ENCODE data around the gene TMEM47.
A peak's percentile ranks its signal among the peaks of the same experiment; 100 is the strongest.

The TMEM47 gene

DNA sequence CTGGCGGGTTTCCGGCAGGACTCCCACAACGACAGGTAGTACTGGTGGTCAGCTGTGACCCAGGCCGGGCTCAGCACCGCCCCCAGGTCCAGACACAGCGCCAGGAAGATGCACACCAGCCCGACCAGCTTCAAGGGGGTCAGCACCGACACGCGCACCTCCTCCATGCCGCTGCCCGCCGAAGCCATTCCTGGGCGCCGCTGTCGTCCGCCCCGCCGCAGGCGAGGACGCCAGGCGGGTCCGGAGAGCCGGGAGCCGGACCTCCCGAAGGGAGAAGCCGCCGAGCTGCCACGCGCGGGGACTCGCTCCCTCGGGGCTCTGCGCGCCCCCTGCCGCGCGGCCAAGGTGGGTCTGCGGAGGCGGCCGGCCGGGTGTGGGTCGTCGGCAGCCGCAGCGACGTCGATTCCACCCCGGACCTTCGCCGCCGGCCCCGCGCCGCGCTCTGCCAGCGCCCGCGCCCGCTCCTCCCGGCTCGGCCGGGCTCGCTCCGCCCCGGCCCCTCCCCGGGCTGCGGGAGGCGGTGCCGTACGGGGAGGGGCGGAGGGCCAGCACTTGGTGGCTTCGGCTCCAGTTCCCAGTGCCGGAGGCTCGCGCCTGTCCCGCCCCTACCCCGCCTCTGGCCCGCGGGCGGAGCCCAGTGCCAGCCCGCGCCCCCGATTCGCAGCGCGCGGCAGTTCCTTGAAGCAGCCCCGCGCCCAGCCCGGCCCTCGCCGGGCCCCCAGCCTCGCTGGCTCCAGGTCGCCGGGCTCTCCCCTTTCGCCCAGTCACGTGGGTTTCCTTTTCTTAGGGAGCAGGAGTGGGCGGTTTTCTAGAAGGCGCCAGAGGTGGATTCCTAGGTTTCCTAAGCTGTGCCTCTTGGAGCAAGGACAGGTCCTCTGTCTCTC is at the start of gene TMEM47:
Gene TMEM47 (minus strand): TSS at position 444 of the 884 bp plus-strand sequence. CDS start 256 bp downstream, at position 188.
- Histone ChIP-seq H3K4me3 (ENCODE audit: low read depth in 1 of 2, low read length in 2 of 2) (peak within 1 kb of the TSS; percentile 21 to 57), H3K27ac (ENCODE audit: low read depth, low read length) (peak within 1 kb of the TSS; percentile 50), H3K27me3 (ENCODE audit: control insufficient read depth in 1 of 2, insufficient read depth in 2 of 2, low read length in 2 of 2) (no peaks in the 10 kb centered on the region), H3K9me3 (ENCODE audit: low read length) (no peaks in the 10 kb centered on the region), H3K4me1 (ENCODE audit: insufficient read depth, low read length) (no peaks in the 10 kb centered on the region), H3K9ac (ENCODE audit: low read length) (peak within 1 kb of the TSS; percentile 55), H3K36me3 (ENCODE audit: insufficient read depth, low read length) (no peaks in the 10 kb centered on the region)

DNA sequence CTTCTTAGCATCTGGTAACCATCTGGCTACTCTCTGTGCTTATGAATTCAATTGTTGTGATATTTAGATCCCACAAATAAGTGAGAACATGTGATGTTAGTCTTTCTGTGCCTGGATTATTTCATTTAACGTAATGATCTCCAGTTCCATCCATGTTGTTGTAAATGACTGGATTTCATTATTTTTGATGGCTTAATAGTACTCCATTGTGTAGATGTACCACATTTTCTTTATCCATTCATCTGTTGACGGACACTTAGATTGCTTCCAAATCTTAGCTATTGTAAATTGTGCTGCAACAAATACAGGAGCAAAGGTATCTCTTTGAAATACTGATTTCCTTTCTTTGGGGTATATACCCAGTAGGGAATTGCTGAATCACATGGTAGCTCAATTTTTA is 30.0 kb upstream of the TMEM47 start:
- no peaks in the 10 kb centered on the region for H3K27me3 ChIP-seq (ENCODE audit: control insufficient read depth in 1 of 2, insufficient read depth in 2 of 2, low read length in 2 of 2)
- H3K4me1 ChIP-seq (ENCODE audit: insufficient read depth, low read length) = no peaks in the 10 kb centered on the region
- H3K9me3 ChIP-seq (ENCODE audit: low read length) = no peaks in the 10 kb centered on the region
- H3K27ac ChIP-seq (ENCODE audit: low read depth, low read length) = no peak overlapping the region
- H3K9ac ChIP-seq (ENCODE audit: low read length) = no peak overlapping the region
- no peaks in the 10 kb centered on the region for H3K36me3 ChIP-seq (ENCODE audit: insufficient read depth, low read length)
- H3K4me3 ChIP-seq (ENCODE audit: low read depth in 1 of 2, low read length in 2 of 2) = no peak overlapping the region

DNA sequence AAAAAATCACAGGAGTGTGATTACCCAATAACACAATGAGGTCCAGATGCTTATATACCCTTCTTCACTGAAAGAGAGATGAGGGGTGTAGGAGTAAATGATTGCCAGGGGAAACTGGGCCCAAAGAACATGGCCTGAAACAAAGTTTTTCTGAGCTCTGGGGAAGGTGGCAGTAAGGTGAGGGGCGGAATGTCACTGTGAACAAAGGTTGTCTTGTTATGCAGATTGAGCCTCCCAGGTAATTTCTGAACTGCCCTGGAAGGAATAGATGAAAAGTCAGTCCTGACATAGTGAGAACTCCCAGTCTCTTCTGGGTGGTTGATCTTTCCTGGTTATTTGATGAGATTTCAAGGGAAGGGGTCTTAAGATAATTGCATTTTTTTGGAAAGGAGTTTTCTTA is 2.5 kb upstream of the TMEM47 start:
- Histone ChIP-seq H3K27ac (ENCODE audit: low read depth, low read length) (no peak overlapping the region), H3K27me3 (ENCODE audit: control insufficient read depth in 1 of 2, insufficient read depth in 2 of 2, low read length in 2 of 2) (no peaks in the 10 kb centered on the region), H3K9ac (ENCODE audit: low read length) (no peak overlapping the region), H3K36me3 (ENCODE audit: insufficient read depth, low read length) (no peaks in the 10 kb centered on the region), H3K4me1 (ENCODE audit: insufficient read depth, low read length) (no peaks in the 10 kb centered on the region), H3K9me3 (ENCODE audit: low read length) (no peaks in the 10 kb centered on the region), H3K4me3 (ENCODE audit: low read depth in 1 of 2, low read length in 2 of 2) (no peak overlapping the region)

DNA sequence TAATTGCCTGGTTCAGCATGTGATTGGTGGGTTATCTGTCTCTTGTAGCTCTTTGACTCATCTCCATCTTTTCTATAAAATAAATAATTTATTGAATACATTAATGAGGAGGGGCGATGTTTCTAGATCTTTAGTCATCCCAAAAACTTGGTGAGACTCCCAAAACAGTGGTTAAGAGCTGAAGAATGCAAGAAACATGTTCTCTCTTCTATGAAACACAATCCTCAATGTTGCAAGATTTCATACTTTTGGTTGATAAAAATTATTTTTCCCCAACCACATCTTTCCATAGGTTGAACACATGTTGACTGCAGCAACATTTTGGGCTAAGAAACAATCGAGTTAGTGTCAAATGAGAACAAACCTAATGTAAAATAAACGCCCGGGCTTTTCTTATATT is 1.2 kb upstream of the TMEM47 start:
- Histone ChIP-seq H3K27me3 (ENCODE audit: control insufficient read depth in 1 of 2, insufficient read depth in 2 of 2, low read length in 2 of 2) (no peaks in the 10 kb centered on the region), H3K36me3 (ENCODE audit: insufficient read depth, low read length) (no peaks in the 10 kb centered on the region), H3K4me3 (ENCODE audit: low read depth in 1 of 2, low read length in 2 of 2) (no peak overlapping the region), H3K9ac (ENCODE audit: low read length) (no peak overlapping the region), H3K27ac (ENCODE audit: low read depth, low read length) (no peak overlapping the region), H3K9me3 (ENCODE audit: low read length) (no peaks in the 10 kb centered on the region), H3K4me1 (ENCODE audit: insufficient read depth, low read length) (no peaks in the 10 kb centered on the region)

DNA sequence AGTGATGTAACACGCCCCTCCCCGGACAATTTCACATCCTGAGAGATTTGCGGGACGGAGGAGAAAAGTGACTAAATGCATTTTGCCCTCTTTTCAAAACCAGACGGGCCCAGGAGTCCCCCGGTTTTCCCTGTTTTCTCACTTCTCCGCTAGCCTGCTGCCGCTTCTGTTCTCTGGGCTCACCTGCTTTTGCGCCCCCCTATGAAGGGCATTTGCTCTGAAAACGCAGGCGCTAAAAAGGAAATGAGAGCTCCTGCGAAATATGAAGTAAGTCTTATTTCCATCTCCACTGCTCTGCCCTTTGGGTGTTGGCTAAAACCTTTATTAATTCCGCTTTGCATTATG is 613 bp upstream of the TMEM47 start:
- H3K36me3 ChIP-seq (ENCODE audit: insufficient read depth, low read length) = no peaks in the 10 kb centered on the region
- H3K27me3 ChIP-seq (ENCODE audit: control insufficient read depth in 1 of 2, insufficient read depth in 2 of 2, low read length in 2 of 2) = no peaks in the 10 kb centered on the region
- peak overlapping the region; percentile 21 to 39 for H3K4me3 ChIP-seq (ENCODE audit: low read depth in 1 of 2, low read length in 2 of 2)
- H3K4me1 ChIP-seq (ENCODE audit: insufficient read depth, low read length) = no peaks in the 10 kb centered on the region
- H3K9ac ChIP-seq (ENCODE audit: low read length) = no peak overlapping the region
- H3K9me3 ChIP-seq (ENCODE audit: low read length) = no peaks in the 10 kb centered on the region
- no peak overlapping the region for H3K27ac ChIP-seq (ENCODE audit: low read depth, low read length)

DNA sequence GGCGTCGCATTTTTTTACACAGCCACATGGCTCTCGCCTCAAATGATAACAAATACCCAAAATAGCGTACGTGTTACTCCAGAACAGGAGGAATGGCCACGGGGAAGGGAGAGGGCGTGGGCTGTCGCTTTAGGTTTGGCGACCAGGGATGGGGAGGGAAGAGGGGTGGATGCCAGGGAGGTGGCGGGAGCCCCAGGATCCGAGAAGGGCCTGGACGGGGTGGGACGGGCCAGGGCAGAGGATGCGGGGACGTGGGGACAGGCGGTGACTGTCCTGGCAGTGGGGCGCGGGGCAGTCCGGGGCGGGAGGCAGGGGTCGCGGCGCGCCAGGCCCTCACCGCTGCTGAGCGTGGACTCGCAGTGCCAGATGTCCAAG is 631 bp downstream of the TMEM47 start:
- H3K4me3 ChIP-seq (ENCODE audit: low read depth in 1 of 2, low read length in 2 of 2) = peak overlapping the region; percentile 21 to 57
- H3K36me3 ChIP-seq (ENCODE audit: insufficient read depth, low read length) = no peaks in the 10 kb centered on the region
- no peaks in the 10 kb centered on the region for H3K9me3 ChIP-seq (ENCODE audit: low read length)
- H3K27me3 ChIP-seq (ENCODE audit: control insufficient read depth in 1 of 2, insufficient read depth in 2 of 2, low read length in 2 of 2) = no peaks in the 10 kb centered on the region
- H3K4me1 ChIP-seq (ENCODE audit: insufficient read depth, low read length) = no peaks in the 10 kb centered on the region
- H3K27ac ChIP-seq (ENCODE audit: low read depth, low read length) = peak overlapping the region; percentile 50
- H3K9ac ChIP-seq (ENCODE audit: low read length) = peak overlapping the region; percentile 55

DNA sequence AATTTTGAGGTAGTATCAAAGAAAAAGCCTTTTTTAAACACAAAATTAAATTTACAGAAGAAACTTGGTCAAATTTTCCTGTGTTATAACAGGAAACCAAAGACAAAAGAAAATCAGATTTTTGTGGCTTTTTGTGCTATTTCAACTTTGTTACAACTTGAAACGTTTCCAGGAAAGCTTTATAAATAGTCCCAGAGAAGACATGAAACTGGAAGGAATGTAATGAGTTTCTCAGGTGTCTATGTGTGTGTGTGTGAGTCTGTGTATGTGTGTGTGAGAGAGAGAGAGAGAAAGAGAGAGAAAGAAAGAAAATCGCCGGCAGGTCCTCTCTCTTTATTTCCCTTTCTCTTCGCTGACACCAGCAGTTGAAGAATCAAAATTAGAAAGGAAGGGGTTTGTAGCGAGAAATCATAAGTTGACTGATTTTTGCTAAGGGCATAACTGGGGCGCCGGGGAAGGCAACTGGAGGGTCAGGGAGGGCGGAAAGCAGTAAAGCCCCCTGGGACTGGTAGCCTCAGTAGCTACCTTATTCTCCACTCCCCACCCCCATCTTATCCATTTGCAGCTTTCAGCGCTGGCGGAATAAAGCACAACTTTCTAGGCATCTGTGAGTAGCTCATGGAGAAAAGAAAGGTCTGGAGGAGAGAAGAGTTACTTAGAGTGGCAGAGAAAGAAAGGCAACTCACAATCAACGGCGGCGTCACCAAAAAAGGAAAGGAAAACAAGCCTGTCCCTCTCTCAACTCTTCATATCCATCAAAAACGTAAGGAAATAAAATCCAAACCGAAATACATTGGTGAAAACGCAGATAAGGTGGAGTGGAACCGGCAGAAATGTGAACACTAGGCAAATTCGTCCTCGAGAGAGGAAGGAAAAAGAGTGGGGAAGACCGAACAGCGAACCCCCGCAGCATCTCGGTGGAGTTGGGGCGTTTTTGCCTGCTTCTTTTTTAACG is 1.3 kb downstream of the TMEM47 start:
- Histone ChIP-seq H3K4me3 (ENCODE audit: low read depth in 1 of 2, low read length in 2 of 2) (peak overlapping the region; percentile 21 to 57), H3K9ac (ENCODE audit: low read length) (peak overlapping the region; percentile 55), H3K4me1 (ENCODE audit: insufficient read depth, low read length) (no peaks in the 10 kb centered on the region), H3K9me3 (ENCODE audit: low read length) (no peaks in the 10 kb centered on the region), H3K36me3 (ENCODE audit: insufficient read depth, low read length) (no peaks in the 10 kb centered on the region), H3K27ac (ENCODE audit: low read depth, low read length) (peak overlapping the region; percentile 50), H3K27me3 (ENCODE audit: control insufficient read depth in 1 of 2, insufficient read depth in 2 of 2, low read length in 2 of 2) (no peaks in the 10 kb centered on the region)

DNA sequence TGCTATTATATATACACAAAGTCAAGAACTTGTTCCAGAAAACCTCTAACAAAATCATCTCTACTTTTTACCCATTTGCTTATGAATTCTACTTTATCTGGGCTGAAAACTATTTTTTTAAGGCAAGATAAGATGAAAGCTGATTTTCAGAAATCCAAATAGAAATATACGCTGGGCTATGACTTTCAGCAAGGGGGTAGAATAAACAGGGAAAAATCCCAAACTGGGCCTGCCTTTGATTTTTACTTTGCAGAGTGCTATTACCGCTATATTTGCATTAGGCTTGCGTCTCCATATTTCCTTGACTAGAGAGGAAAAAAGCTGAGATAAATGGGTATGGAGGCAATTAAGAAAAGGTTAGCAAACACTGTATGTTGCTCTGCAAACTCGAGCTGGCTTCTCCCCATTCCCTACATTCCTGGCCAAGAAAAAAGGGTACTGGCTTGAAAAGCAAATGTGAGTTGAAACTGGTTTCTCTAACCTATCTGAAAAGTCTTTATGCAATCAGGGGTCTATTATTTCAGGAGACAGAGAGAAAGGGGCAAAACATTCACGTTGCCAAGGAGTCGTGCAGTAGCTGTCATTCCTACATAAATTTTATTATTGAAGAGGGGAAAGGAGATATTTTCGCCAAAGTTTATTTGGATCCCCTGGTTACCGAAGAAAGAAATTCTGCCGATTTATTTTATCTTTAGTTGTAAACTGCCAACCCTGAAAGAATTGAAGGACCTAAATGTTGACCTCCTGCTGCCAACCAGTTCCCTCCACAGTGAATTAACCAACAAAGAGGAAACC is 2.2 kb downstream of the TMEM47 start:
- peak overlapping the region; percentile 31 to 57 for H3K4me3 ChIP-seq (ENCODE audit: low read depth in 1 of 2, low read length in 2 of 2)
- H3K27ac ChIP-seq (ENCODE audit: low read depth, low read length) = peak overlapping the region; percentile 50
- H3K9me3 ChIP-seq (ENCODE audit: low read length) = no peaks in the 10 kb centered on the region
- H3K27me3 ChIP-seq (ENCODE audit: control insufficient read depth in 1 of 2, insufficient read depth in 2 of 2, low read length in 2 of 2) = no peaks in the 10 kb centered on the region
- no peaks in the 10 kb centered on the region for H3K36me3 ChIP-seq (ENCODE audit: insufficient read depth, low read length)
- peak overlapping the region; percentile 11 for H3K9ac ChIP-seq (ENCODE audit: low read length)
- no peaks in the 10 kb centered on the region for H3K4me1 ChIP-seq (ENCODE audit: insufficient read depth, low read length)

DNA sequence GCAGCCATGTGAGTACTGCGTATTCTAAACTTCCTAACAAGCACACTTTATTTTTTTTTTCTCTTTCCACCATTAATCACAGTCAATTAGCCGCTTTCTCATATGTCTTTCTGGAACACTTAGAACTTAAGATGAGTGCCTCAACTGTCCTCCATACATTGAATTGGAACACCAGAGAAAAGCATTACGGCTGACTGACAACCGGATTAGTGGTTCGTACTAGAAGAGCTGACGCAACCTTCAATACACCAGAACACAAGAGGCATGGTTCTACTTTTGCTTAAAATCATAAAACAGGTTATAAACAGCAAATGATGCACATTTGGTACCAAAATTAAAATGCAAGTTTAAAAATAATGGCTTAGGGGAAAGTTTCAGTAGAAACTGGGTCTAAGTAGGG is 3.3 kb downstream of the TMEM47 start:
- no peak overlapping the region for H3K27ac ChIP-seq (ENCODE audit: low read depth, low read length)
- H3K36me3 ChIP-seq (ENCODE audit: insufficient read depth, low read length) = no peaks in the 10 kb centered on the region
- no peaks in the 10 kb centered on the region for H3K27me3 ChIP-seq (ENCODE audit: control insufficient read depth in 1 of 2, insufficient read depth in 2 of 2, low read length in 2 of 2)
- H3K9me3 ChIP-seq (ENCODE audit: low read length) = no peaks in the 10 kb centered on the region
- peak overlapping the region in 1 of 2 donors; percentile 57 for H3K4me3 ChIP-seq (ENCODE audit: low read depth in 1 of 2, low read length in 2 of 2)
- H3K4me1 ChIP-seq (ENCODE audit: insufficient read depth, low read length) = no peaks in the 10 kb centered on the region
- H3K9ac ChIP-seq (ENCODE audit: low read length) = peak overlapping the region; percentile 11

DNA sequence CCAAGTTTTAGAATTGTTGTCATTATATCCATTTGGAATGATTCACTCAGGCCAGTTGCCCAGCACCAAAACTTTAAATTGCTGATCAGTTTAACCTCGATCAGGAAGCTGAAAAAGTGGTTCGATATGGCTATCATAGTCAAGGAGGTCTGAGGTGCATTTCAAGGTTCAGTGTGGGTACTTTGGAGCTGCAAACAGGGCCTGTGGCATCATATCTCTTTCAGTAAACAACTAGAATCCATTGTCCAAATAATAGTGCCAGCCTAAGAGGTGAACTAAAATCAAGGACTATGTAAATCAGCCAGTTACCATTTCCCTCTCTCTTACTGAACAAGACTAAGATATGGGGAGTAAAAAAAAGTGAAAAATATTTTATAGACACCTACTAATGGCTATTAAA is 14.2 kb downstream of the TMEM47 start:
- Histone ChIP-seq H3K27me3 (ENCODE audit: control insufficient read depth in 1 of 2, insufficient read depth in 2 of 2, low read length in 2 of 2) (no peaks in the 10 kb centered on the region), H3K9ac (ENCODE audit: low read length) (no peak overlapping the region), H3K9me3 (ENCODE audit: low read length) (no peaks in the 10 kb centered on the region), H3K4me1 (ENCODE audit: insufficient read depth, low read length) (no peaks in the 10 kb centered on the region), H3K27ac (ENCODE audit: low read depth, low read length) (no peak overlapping the region), H3K4me3 (ENCODE audit: low read depth in 1 of 2, low read length in 2 of 2) (no peak overlapping the region), H3K36me3 (ENCODE audit: insufficient read depth, low read length) (no peaks in the 10 kb centered on the region)

DNA sequence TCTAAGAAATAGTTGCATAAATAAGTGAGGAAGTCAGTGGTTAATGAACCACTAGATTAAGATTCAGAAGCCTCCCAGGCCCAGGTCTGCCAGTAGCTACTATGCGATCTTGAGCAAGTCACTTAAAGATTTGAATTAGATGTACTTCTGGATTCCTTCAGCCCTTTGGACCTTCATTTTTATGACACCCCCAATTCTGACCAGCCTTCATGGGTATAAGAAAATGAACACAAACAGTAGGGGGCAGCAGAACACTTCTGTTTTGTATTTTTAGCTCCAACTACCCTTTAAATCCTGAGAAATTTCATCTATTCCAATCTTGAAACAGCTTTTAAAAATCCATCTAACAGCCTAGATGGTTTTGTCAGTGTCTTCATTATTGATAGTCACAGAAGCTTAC is 19.0 kb downstream of the TMEM47 start:
- no peak overlapping the region for H3K9ac ChIP-seq (ENCODE audit: low read length)
- no peaks in the 10 kb centered on the region for H3K36me3 ChIP-seq (ENCODE audit: insufficient read depth, low read length)
- H3K9me3 ChIP-seq (ENCODE audit: low read length) = no peaks in the 10 kb centered on the region
- H3K27me3 ChIP-seq (ENCODE audit: control insufficient read depth in 1 of 2, insufficient read depth in 2 of 2, low read length in 2 of 2) = no peaks in the 10 kb centered on the region
- no peaks in the 10 kb centered on the region for H3K4me1 ChIP-seq (ENCODE audit: insufficient read depth, low read length)
- H3K27ac ChIP-seq (ENCODE audit: low read depth, low read length) = no peak overlapping the region
- H3K4me3 ChIP-seq (ENCODE audit: low read depth in 1 of 2, low read length in 2 of 2) = no peak overlapping the region

All from muscle layer of colon (tissue), 2 donors.